Forelimb muscle (tissue), 1 donor: ENCODE results near the gene PTH1R. TPM values are rescaled to one million over a fixed set of nuclear protein-coding genes. Genes with fewer than 3 reads are reported as not detected.

Source experiments
- DNase-seq: peaks from one replicate; pipeline ENCODE4 v3.0.0-alpha.2; 2013; ENCODE audit warnings: low read depth
- polyA plus RNA-seq: library from polyadenylated mRNA; unstranded; fragments of 120-200 nt; gene quantifications from one replicate; pipeline ENCODE4 v1.2.1, GENCODE V29; 2013; ENCODE audit not compliant: insufficient read length

PTH1R gene
- polyA plus RNA-seq, 1 donor: 10.9 TPM

GRCh38 chr3:46913644-46914043 lies 36.1 kb downstream of the PTH1R start:
- DNase-seq: no peak

GRCh38 chr3:46914849-46915248 lies 37.3 kb downstream of the PTH1R start:
- no peak for DNase-seq

GRCh38 chr3:46915297-46915822 lies 37.8 kb downstream of the PTH1R start:
- DNase-seq: no peak

GRCh38 chr3:46916278-46916677 lies 38.8 kb downstream of the PTH1R start:
- DNase-seq: no peak

- DNase-seq: no peak
Observed at GRCh38 chr3:46916799-46917198, 39.3 kb downstream of the PTH1R start.

GRCh38 chr3:46917257-46917656 lies 39.7 kb downstream of the PTH1R start:
- no peak for DNase-seq

GRCh38 chr3:46918202-46918601 lies 40.7 kb downstream of the PTH1R start:
- DNase-seq: no peak

- no peak for DNase-seq
Observed at GRCh38 chr3:46918634-46919033, 41.1 kb downstream of the PTH1R start.

GRCh38 chr3:46921041-46921440 lies 43.5 kb downstream of the PTH1R start:
- DNase-seq: no peak

- no peak for DNase-seq
Observed at GRCh38 chr3:46921871-46922271, 44.4 kb downstream of the PTH1R start.

- no peak for DNase-seq
Observed at GRCh38 chr3:46922426-46922825, 44.9 kb downstream of the PTH1R start.

- DNase-seq: no peak
Observed at GRCh38 chr3:46922871-46923558, 45.5 kb downstream of the PTH1R start.

- DNase-seq: no peak
Observed at GRCh38 chr3:46923559-46924350, 46.2 kb downstream of the PTH1R start.

- DNase-seq: no peak
Observed at GRCh38 chr3:46924921-46925584, 47.5 kb downstream of the PTH1R start.

GRCh38 chr3:46925585-46925934 lies 48.0 kb downstream of the PTH1R start:
- no peak for DNase-seq

GRCh38 chr3:46926039-46926438 lies 48.5 kb downstream of the PTH1R start:
- no peak for DNase-seq

GRCh38 chr3:46926447-46926846 lies 48.9 kb downstream of the PTH1R start:
- no peak for DNase-seq

- no peak for DNase-seq
Observed at GRCh38 chr3:46926871-46927717, 49.6 kb downstream of the PTH1R start.

GRCh38 chr3:46927718-46928073 lies 50.2 kb downstream of the PTH1R start:
- no peak for DNase-seq

GRCh38 chr3:46928282-46928681 lies 50.8 kb downstream of the PTH1R start:
- no peak for DNase-seq

- no peak for DNase-seq
Observed at GRCh38 chr3:46929324-46929723, 51.8 kb downstream of the PTH1R start.
